HepG2 (cell line): ENCODE measurements around the gene CYP11A1. TPM values are rescaled to one million over a fixed set of nuclear protein-coding genes. Genes with fewer than 3 reads are reported as not detected.

Experiments used
- ATAC-seq: fragments of 200-7000 bp; cut with Tn5 transposase; 3 replicates; pipeline ENCODE4 v1.9.1; 2020; ENCODE audit warnings: mild to moderate bottlenecking, moderate library complexity
- BruUV-seq: library from RNA; stranded (reverse); fragments of 400-500 nt; replicated peaks from 2 replicates; lab custom pipeline; 2021; lab: Mats Ljungman, UMichigan
- CTCF ChIA-PET: fragments of 300-600 bp; formaldehyde crosslinking; extraction: SDS; loops from one replicate; lab custom pipeline; 2021; ENCODE audit warnings: low total read pairs, inconsistent platforms, low intra/inter-chr PET ratio; lab: Yijun Ruan, JAX
- POLR2A ChIA-PET: fragments of 350-600 bp; sonication (Branson Sonifier 250); formaldehyde crosslinking; loops from one replicate; lab custom pipeline; 2020; ENCODE audit warnings: antibody characterized with exemption, inconsistent platforms; lab: Yijun Ruan, JAX
- DNase-seq: peaks from one replicate; pipeline ENCODE4 v3.0.0-alpha.2; 2015; ENCODE audit warnings: low spot score
- FAIRE-seq: peaks from 3 replicates; lab custom pipeline; 2011; peaks lifted over from hg19 to GRCh38; lab: Jason Lieb, UNC
- H2AFZ ChIP-seq: one replicate; pipeline ENCODE4 v1.6.1; 2011; ENCODE audit warnings: low read length, inconsistent platforms
- H3K27ac ChIP-seq: fragments of 300-600 bp; 3 replicates; pipeline ENCODE4 v1.8.0; 2011; ENCODE audit warnings: mixed run types, mild to moderate bottlenecking, mixed read lengths, low read length, inconsistent platforms; ENCODE audit not compliant: insufficient read depth; ENCODE audit errors: extremely low read length
- H3K27me3 ChIP-seq, 2 experiments: fragments of 200-600 bp in 1 of 2; 2 replicates in 1 of 2; 3 replicates in 1 of 2; pipeline versions ENCODE4 v1.6.0 to v1.8.0; 2011; ENCODE audit warnings: low read length in 2 of 2, mild to moderate bottlenecking in 2 of 2, moderate library complexity in 2 of 2, inconsistent platforms in 1 of 2; ENCODE audit not compliant: insufficient read depth in 2 of 2, control insufficient read depth in 1 of 2
- H3K36me3 ChIP-seq, 2 experiments: fragments of 200-600 bp in 1 of 2; replicated peaks in 1 of 2; 2 replicates in 1 of 2; 3 replicates in 1 of 2; pipeline versions ENCODE4 v1.5.1 to v1.8.0; 2011; ENCODE audit warnings: low read length in 2 of 2, inconsistent platforms in 1 of 2; ENCODE audit not compliant: insufficient read depth in 2 of 2, control insufficient read depth in 1 of 2
- H3K4me1 ChIP-seq: 2 replicates; pipeline ENCODE4 v1.5.1; 2012; ENCODE audit warnings: low read length, inconsistent platforms; ENCODE audit not compliant: insufficient read depth
- H3K4me2 ChIP-seq: 2 replicates; pipeline ENCODE4 v1.6.0; 2011; ENCODE audit warnings: low read depth, low read length, inconsistent platforms
- H3K4me3 ChIP-seq, 3 experiments: fragments of 200-600 bp in 1 of 3; sonication (generic), shearing (Covaris generic) in 1 of 3; replicated peaks in 1 of 3; 2 replicates each; pipeline ENCODE4 v1.5.1; 2011 to 2016; ENCODE audit warnings: low read length in 3 of 3, inconsistent platforms in 2 of 3, low read depth in 2 of 3, mild to moderate bottlenecking in 2 of 3, control low read depth in 1 of 3, mixed read lengths in 1 of 3; ENCODE audit not compliant: insufficient read depth in 1 of 3
- H3K79me2 ChIP-seq: one replicate; pipeline ENCODE4 v1.6.1; 2011; ENCODE audit warnings: low read length, inconsistent platforms; ENCODE audit not compliant: insufficient read depth
- H3K9ac ChIP-seq: 2 replicates; pipeline ENCODE4 v1.6.0; 2011; ENCODE audit warnings: mild to moderate bottlenecking, low read depth, low read length, inconsistent platforms; ENCODE audit not compliant: insufficient read depth
- H3K9me3 ChIP-seq: 2 replicates; pipeline ENCODE4 v1.5.1; 2012; ENCODE audit warnings: mild to moderate bottlenecking, low read length
- H4K20me1 ChIP-seq: 2 replicates; pipeline ENCODE4 v1.6.0; 2011; ENCODE audit warnings: inconsistent platforms, mild to moderate bottlenecking, low read length, moderate library complexity; ENCODE audit not compliant: insufficient read depth
- MIER2 ChIP-seq: IDR thresholded peaks from 2 replicates; pipeline ENCODE4 v1.6.1; 2016; ENCODE audit warnings: missing biosample characterization, missing genetic modification reagents
- MXD3 ChIP-seq: IDR thresholded peaks from 2 replicates; pipeline ENCODE4 v1.6.1; 2016; ENCODE audit warnings: mild to moderate bottlenecking, missing biosample characterization, missing genetic modification reagents
- NFE2 ChIP-seq: sonication (generic); formaldehyde crosslinking; IDR thresholded peaks from 2 replicates; pipeline ENCODE4 v1.4.0; 2020; ENCODE audit warnings: missing genetic modification reagents
- NFKBIZ ChIP-seq: IDR thresholded peaks from 2 replicates; pipeline ENCODE4 v1.6.1; 2018; ENCODE audit warnings: missing genetic modification reagents, missing compliant biosample characterization
- PATZ1 ChIP-seq: sonication (generic); formaldehyde crosslinking; IDR thresholded peaks from 2 replicates; pipeline ENCODE4 v1.4.0; 2020; ENCODE audit warnings: missing genetic modification reagents
- SIN3A ChIP-seq: IDR thresholded peaks from 2 replicates; pipeline ENCODE4 v1.6.1; 2011; ENCODE audit warnings: low read depth, mild to moderate bottlenecking, control low read depth, low read length, borderline replicate concordance
- SMARCC2 ChIP-seq: fragments of 450-650 bp; IDR thresholded peaks from 2 replicates; pipeline ENCODE4 v1.6.1; 2017; ENCODE audit warnings: antibody characterized with exemption, mild to moderate bottlenecking
- SRF ChIP-seq: IDR thresholded peaks from 2 replicates; pipeline ENCODE4 v1.6.1; 2011; ENCODE audit warnings: mild to moderate bottlenecking, low read depth, low read length, moderate library complexity
- SUZ12 ChIP-seq: fragments of 150-350 bp; IDR thresholded peaks from 2 replicates; pipeline ENCODE4 v1.6.1; 2014; ENCODE audit warnings: low read depth, low read length
- TAF1 ChIP-seq: sonication (generic); formaldehyde crosslinking; IDR thresholded peaks from 2 replicates; pipeline ENCODE4 v1.4.0; 2020; ENCODE audit warnings: missing genetic modification reagents
- U2AF2 ChIP-seq: fragments of 200-400 bp; formaldehyde crosslinking; IDR thresholded peaks from 2 replicates; pipeline ENCODE4 v1.6.1; 2017; ENCODE audit warnings: low read depth, mild to moderate bottlenecking, low read length
- ZBTB14 ChIP-seq: sonication (generic); formaldehyde crosslinking; IDR thresholded peaks from 2 replicates; pipeline ENCODE4 v1.4.0; 2020; ENCODE audit warnings: missing genetic modification reagents
- ZBTB2 ChIP-seq: sonication (generic); formaldehyde crosslinking; IDR thresholded peaks from 2 replicates; pipeline ENCODE4 v1.8.0; 2022; ENCODE audit warnings: low read depth, missing genetic modification reagents
- ZNF280B ChIP-seq: sonication (generic); formaldehyde crosslinking; IDR thresholded peaks from 2 replicates; pipeline ENCODE4 v1.5.0; 2020; ENCODE audit warnings: missing genetic modification reagents, mild to moderate bottlenecking, borderline replicate concordance
- ZNF333 ChIP-seq: sonication (generic); formaldehyde crosslinking; IDR thresholded peaks from 2 replicates; pipeline ENCODE4 v1.4.0; 2020; ENCODE audit warnings: mild to moderate bottlenecking, missing genetic modification reagents, borderline replicate concordance
- ZNF788 ChIP-seq: sonication (generic); formaldehyde crosslinking; IDR thresholded peaks from 2 replicates; pipeline ENCODE4 v1.5.0; 2020; ENCODE audit warnings: mild to moderate bottlenecking, missing genetic modification reagents, borderline replicate concordance
- WGBS: methylation state at CpG from one replicate; pipeline ENCODE4 v1.1.6; 2017; ENCODE audit warnings: low lambda C conversion rate; 5-methylcytosine and 5-hydroxymethylcytosine counted together
- in situ Hi-C: cut with HindIII; loops from 2 replicates; pipeline ENCODE4 v1.10.0; 2017; ENCODE audit warnings: low pct_unique_long_range_greater_than_20kb; ENCODE audit not compliant: extremely low pct_ligation_motif_present
- intact Hi-C: fragments of 100-400 bp; cut with micrococcal nuclease; formaldehyde crosslinking; loops from one replicate; pipeline ENCODE4 v1.10.0; 2022; ENCODE audit not compliant: unreplicated experiment
- polyA plus RNA-seq, 8 experiments: library from polyadenylated mRNA; depleted of rRNA in 3 of 8; stranded (reverse) in 7 of 8; unstranded in 1 of 8; fragments of >200 nt; fragmentation: Illumina TruSeq in 4 of 8; extraction: Trizol in 4 of 8; gene quantifications; 2 replicates each; pipeline versions ENCODE4 v1.2.1 to v1.2.3, GENCODE V29; 2011 to 2016; ENCODE audit warnings: low read depth in 4 of 8, missing spikeins in 1 of 8, mixed read lengths in 1 of 8; ENCODE audit not compliant: insufficient read depth in 1 of 8
- total RNA-seq, 5 experiments: library from RNA; depleted of rRNA; stranded (reverse); fragments of >200 nt; fragmentation: Illumina TruSeq; extraction: Trizol; gene quantifications; 2 replicates each; pipeline ENCODE4 v1.2.3, GENCODE V29; 2016; ENCODE audit warnings: low read depth in 1 of 5

CYP11A1 gene
- total and polyA plus RNA-seq, 2 of the 13 experiments (the other 11 are each of a cell fraction or from before 2014, with no cell fraction given): 0.66 to 0.92 TPM

GRCh38 chr15:74330861-74331408 is 36.5 kb downstream of the CYP11A1 start:
- H3K4me2 ChIP-seq: no peak overlapping the region
- no peak overlapping the region for H3K4me3 ChIP-seq
- in situ Hi-C loops (no loop called here), intact Hi-C loops (no loop called here)
- ChIA-PET CTCF (no interaction called here), POLR2A (no interaction called here)
- no peak overlapping the region for H3K9ac ChIP-seq
- H4K20me1 ChIP-seq: no peaks in the 10 kb centered on the region
- FAIRE-seq (no peak), ATAC-seq (no peak), DNase-seq (no peak)
- H2AFZ ChIP-seq: no peak overlapping the region
- peaks cover 2 to 48% of the 10 kb centered on the region in 2 experiments; a peak in 4 of 5 replicates for H3K27me3 ChIP-seq
- WGBS: 20% methylated on average over 6 of the region's 11 CpGs
- H3K36me3 ChIP-seq: no peaks in the 10 kb centered on the region
- no TSS peak for BruUV-seq
- H3K4me1 ChIP-seq: no peaks in the 10 kb centered on the region
- H3K27ac ChIP-seq: no peak overlapping the region
- H3K79me2 ChIP-seq: no peaks in the 10 kb centered on the region
- no peaks in the 10 kb centered on the region for H3K9me3 ChIP-seq
- TF ChIP-seq SRF: no peak
- TF ChIP-seq U2AF2: no peak
- no peak for TF ChIP-seq ZNF280B (CRISPR knock-in tag)
- no peak for TF ChIP-seq MXD3
- no peak for TF ChIP-seq NFE2 (CRISPR knock-in tag)
- TF ChIP-seq ZBTB14 (CRISPR knock-in tag): no peak
- TF ChIP-seq MIER2 (CRISPR knock-in tag): no peak
- TF ChIP-seq SIN3A: no peak
- TF ChIP-seq PATZ1 (CRISPR knock-in tag): no peak
- no peak for TF ChIP-seq SMARCC2
- TF ChIP-seq ZBTB2: no peak
- TF ChIP-seq ZNF333 (CRISPR knock-in tag): no peak
- no peak for TF ChIP-seq TAF1
- no peak for TF ChIP-seq SUZ12
- no peak for TF ChIP-seq ZNF788 (CRISPR knock-in tag)
- no peak for TF ChIP-seq NFKBIZ (CRISPR knock-in tag)
- TF ChIP-seq, all 625 proteins: peak for 0
